GM18508 (cell line): ENCODE data around the gene MREG.

ENCODE experiments used
- ATAC-seq: cut with Tn5 transposase; IDR thresholded peaks from one replicate; pipeline ENCODE4 v1.9.1; 2021; ENCODE audit warnings: moderate number of reproducible peaks; ENCODE audit not compliant: insufficient read depth, unreplicated experiment

Gene MREG

GRCh38 chr2:216013080-216013909 lies at the start of gene MREG:
TSS of gene MREG (minus strand) at chr2:216013551. CDS start at chr2:216013327, 224 bp downstream.
- no peak for ATAC-seq

GRCh38 chr2:216059233-216059834 lies 46.0 kb upstream of the MREG start:
- ATAC-seq = no peak

- ATAC-seq = peak; percentile 84
Measured at GRCh38 chr2:216057688-216058193, 44.4 kb upstream of the MREG start.

GRCh38 chr2:216056739-216057138 lies 43.4 kb upstream of the MREG start:
- ATAC-seq = peak; percentile 22

DNA sequence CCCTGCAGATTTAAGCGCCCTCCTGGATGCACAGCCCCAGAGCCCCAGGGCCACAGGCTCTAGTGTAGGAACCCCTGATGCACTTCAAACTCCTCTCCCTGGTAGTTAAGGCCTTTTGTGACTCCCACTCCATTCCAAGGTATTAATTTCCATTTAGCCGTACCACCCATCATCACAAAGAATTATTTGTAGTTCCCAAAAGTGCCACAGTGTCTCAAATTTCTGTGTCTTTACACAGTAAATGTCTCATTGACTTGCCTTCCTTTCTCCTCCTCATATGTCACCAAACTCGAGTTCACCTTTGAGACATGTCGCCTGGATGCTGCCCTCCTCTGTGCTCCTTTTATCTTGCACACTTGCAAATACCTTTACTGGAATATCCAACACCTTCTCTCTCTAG lies 42.3 kb upstream of the MREG start:
- no peak for ATAC-seq

DNA sequence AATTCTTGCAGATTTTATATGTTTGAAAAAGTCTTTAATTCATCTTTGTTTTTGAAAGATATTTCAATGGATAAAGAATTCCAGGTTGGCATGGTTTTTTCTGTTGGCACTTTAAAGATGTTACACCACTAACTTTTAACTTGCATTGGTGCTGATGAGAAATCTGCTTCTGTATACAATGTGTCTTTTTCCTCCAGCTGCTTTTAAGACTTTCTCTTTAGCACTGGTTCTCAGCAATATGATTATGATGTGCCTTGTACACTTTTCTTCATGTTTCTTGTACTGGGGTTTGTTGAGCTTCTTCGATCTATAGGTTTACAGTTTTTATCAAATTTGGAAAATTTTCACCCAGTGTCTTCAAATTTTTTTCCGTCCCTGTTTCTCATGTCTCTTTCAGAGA lies 39.1 kb upstream of the MREG start:
- ATAC-seq = no peak

- ATAC-seq = no peak
Measured at GRCh38 chr2:216051350-216051749, 38.0 kb upstream of the MREG start.

GRCh38 chr2:216049452-216049851 lies 36.1 kb upstream of the MREG start:
- no peak for ATAC-seq

GRCh38 chr2:216047397-216047796 lies 34.0 kb upstream of the MREG start:
- ATAC-seq = no peak

DNA sequence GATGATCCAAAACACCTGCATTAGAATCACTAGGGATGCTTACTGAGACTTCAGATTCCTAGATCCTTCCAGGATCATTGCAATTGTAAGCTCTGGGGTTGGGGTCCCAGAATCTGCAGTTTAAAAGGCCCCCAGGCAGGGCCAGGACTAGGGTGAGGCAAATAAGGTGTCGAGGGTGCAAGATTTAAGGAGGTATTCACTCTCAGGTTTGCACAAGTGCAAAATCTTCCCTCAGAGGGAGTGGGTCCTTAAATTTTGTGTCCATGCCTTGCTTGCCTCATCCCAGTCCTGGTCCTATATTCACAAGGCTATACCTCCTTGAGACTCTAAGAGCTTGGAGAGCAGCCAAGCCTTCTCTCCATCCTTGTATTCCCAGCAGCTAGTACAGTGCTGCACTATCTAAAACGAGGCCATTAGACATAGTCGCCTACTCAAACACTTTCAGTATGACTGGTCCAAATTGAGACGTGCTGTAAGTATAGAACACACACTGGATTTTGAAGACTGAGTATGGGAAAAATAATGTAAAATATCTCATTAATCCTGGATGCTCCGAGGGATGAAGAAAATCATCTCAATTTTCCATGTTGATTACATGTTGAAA lies 31.6 kb upstream of the MREG start:
- peak; percentile 98 for ATAC-seq

DNA sequence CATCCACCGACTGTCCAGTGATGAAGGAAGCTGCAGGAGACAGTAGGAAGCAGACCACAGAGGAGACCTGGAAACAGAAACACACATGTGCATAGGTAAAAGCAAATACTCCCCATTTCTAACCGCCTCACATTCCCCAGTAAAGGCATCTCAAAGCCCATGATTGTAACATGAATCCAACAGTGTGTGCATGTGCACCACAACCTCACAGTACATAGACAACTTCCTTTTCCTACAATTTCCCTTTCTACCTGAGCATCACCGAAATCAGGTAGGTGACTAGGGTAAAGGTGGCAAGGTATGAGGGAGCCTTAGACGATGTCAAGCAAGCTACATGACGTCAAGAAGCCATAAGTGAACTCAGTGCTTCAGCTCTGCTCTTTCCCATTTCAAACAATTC lies 30.6 kb upstream of the MREG start:
- no peak for ATAC-seq

- ATAC-seq = no peak
Measured at GRCh38 chr2:216041438-216041837, 28.1 kb upstream of the MREG start.

- ATAC-seq = no peak
Measured at GRCh38 chr2:216039918-216040317, 26.6 kb upstream of the MREG start.

DNA sequence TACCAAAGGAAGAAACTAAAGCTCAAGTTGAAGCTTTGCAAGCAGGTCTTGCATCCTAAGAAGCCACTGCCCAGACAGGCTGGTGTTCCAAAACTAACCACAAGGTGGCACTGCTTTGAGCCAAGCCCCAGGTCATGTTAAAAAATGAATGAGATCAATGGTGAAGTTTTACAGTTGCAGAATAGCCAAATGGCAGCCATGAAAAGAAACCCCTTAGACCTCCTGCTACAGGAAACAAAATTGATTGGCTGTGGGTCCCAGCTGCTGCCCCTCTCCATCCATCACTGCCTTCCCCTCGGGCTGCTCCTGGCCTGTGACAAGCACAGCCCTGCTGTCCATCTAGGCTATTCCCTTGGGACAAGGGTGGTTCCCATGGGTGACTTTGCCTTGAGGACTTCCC lies 20.7 kb upstream of the MREG start:
- no peak for ATAC-seq

GRCh38 chr2:216033403-216033802 lies 20.1 kb upstream of the MREG start:
- peak; percentile 32 for ATAC-seq

DNA sequence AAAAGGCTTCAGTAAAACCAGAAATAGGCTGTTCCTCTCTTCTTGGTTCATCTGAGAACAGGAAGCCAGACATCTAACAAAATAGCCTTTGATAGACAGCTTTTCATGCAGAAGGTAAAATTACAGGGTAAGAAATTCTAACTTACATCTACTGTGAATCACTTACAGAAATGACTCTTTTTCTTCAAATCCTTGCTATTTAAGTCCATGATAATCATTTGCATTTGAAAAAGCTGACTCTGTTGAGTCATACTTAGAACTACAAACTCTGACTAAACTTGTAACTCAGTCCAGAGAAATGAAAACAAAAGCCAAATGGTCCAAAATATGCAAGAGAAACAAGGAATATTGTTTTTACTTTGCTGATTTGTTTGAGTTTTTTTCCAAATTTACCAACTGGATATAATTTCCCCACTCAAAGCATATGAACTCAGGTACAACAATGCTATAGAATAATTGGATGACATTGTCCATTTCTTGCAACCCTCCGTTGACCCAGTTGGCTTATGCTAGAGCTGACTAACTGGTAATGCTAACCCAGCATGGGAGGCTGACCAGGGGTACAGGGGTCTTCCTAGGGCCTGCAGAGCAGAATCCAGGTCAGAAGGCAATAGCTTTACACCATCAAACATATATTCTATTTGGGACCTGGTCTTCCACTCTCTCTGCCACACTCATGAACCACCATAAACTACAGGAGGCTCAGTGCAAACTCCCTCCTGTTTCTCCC lies 18.8 kb upstream of the MREG start:
- ATAC-seq = peak; percentile 72

DNA sequence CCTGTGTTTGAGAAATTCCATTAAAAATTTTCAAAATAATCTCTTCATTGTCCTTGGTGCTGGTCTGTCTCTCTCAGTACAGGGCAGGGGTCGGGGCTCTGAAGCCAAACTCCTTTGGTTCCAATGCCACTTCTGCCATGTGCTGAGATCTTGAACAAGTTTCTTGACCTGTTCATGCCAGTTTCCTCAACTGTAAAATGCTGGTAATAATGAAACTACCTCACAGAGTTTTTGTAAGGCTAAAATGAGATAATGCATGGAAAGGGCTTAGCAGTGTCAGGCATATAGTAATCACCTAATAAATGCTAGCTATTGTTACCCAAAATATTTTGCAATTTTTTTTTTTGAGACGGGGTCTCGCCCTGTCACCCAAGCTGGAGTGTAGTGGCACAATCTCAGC lies 16.9 kb upstream of the MREG start:
- ATAC-seq = no peak

DNA sequence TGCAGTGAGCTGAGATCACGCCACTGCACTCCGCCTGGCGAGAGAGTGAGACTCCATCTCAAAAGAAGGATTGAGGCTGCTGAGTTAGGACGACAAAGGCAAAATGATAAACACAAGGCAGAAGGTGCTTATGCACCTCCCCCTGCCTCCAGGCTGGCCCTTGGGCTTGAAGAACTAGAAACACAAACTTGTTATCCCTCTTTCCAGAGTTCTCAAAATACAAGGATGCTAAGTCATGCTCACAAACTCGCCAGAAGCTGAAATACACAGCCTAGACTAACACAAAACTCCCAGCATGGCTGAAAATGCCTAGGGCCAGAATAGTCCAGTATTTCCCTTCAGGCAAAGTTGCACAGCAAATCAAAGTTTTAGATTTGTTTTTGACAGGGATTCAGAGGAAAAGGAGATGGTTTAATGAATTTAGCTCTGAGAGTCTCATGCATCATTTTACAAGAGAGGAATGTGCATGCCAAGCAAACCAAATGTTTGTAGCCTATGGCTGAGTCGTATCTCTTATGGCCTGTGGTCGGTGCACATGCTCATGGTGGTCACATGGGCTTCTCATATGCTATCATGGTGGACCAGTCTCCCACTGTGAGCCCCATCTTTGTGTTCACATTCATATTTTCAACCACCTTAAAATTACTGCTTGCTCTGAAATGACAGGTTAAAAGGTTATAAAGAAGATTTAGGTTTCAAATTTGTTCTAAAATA lies 16.2 kb upstream of the MREG start:
- no peak for ATAC-seq

DNA sequence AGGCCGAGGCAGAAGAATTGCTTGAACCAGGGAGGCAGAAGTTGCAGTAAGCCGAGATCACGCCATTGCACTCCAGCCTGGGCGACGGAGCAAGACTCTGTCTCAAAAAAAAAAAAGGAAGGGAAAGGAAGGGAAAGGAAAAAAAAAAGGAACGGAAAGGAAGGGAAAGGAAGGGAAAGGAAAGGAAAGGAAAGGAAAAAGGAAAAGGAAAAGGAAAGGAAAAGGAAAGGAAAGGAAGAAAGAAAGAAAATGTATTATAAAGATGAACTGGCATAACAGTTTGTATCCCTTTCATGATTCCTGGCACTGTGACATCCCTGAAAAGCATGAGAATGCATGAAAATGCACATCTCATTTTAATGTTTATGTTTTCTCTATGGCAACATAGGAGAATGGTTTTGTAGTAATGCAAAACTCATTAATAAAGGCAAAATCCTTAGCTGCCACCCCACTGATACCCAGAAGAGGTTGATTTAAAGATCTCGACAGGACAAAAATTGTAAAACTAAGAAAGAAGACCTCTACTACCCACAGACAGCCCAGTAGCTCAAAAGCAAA lies 11.5 kb upstream of the MREG start:
- no peak for ATAC-seq
